ENCODE data around the gene INSC.

- TF ChIP-seq, protein P1, sequence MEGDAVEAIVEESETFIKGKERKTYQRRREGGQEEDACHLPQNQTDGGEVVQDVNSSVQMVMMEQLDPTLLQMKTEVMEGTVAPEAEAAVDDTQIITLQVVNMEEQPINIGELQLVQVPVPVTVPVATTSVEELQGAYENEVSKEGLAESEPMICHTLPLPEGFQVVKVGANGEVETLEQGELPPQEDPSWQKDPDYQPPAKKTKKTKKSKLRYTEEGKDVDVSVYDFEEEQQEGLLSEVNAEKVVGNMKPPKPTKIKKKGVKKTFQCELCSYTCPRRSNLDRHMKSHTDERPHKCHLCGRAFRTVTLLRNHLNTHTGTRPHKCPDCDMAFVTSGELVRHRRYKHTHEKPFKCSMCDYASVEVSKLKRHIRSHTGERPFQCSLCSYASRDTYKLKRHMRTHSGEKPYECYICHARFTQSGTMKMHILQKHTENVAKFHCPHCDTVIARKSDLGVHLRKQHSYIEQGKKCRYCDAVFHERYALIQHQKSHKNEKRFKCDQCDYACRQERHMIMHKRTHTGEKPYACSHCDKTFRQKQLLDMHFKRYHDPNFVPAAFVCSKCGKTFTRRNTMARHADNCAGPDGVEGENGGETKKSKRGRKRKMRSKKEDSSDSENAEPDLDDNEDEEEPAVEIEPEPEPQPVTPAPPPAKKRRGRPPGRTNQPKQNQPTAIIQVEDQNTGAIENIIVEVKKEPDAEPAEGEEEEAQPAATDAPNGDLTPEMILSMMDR (IDR thresholded peaks at IDR 0.05 in 2 of 3, conservative IDR thresholded peaks at IDR 0.05 in 1 of 3; ENCODE audit: borderline replicate concordance in 1 of 3, insufficient read depth in 1 of 3, low read depth in 2 of 3, low read length in 2 of 3), result no peak
- TF ChIP-seq EZH2phosphoT487 (IDR thresholded peaks at IDR 0.05; ENCODE audit: borderline replicate concordance) (no peak), POLR2A (IDR thresholded peaks at IDR 0.05; ENCODE audit: borderline replicate concordance, extremely low read depth, insufficient read depth, insufficient read length) (no peak), CEBPB (IDR thresholded peaks at IDR 0.05; ENCODE audit: low read depth) (no peak)
Measured at GRCh38 chr11:15091175-15091574, 23.5 kb upstream of the INSC start.

All from HCT116 (cell line).